ENCODE measurements around the gene SMIM44. TPM values are rescaled to one million over a fixed set of nuclear protein-coding genes. Genes with fewer than 3 reads are reported as not detected.

Gene SMIM44
- total RNA-seq, 1 experiment from 2014 or later: not detected

- peak overlapping the region in 1 of 3 experiments; percentile 40; a peak in 1 of 7 replicates for H3K27ac Mint-ChIP-seq
- H2AFZ ChIP-seq (ENCODE audit: low read length): no peak overlapping the region
Measured at GRCh38 chr19:3465552-3465951, 17.7 kb downstream of the SMIM44 start.

More at GRCh38 chr19:3465552-3465951, 17.7 kb downstream of the SMIM44 start:
- Histone ChIP-seq H4K8ac (replicated peaks; ENCODE audit: insufficient read length, low read depth, low read length) (no peak overlapping the region), H3K4me1 (ENCODE audit: insufficient read depth, low read length) (no peaks in the 10 kb centered on the region), H3K27ac (ENCODE audit: insufficient read length, low read depth, low read length) (no peak overlapping the region), H3K9ac (ENCODE audit: extremely low read depth, insufficient read length, low read length) (no peak overlapping the region), H2BK12ac (ENCODE audit: insufficient read length, low read depth, low read length) (no peak overlapping the region), H3T11ph (ENCODE audit: low read length) (no peak overlapping the region), H2BK5ac (ENCODE audit: insufficient read length, low read length) (no peak overlapping the region), H2BK120ac (ENCODE audit: low read depth, low read length, poor library complexity, severe bottlenecking) (no peak overlapping the region), H3K23ac (ENCODE audit: insufficient read length, low read depth, low read length) (no peak overlapping the region), H2BK20ac (ENCODE audit: low read depth, low read length, poor library complexity, severe bottlenecking) (no peak overlapping the region), H3K9me3 (ENCODE audit: control insufficient read depth, low read depth, low read length) (no peaks in the 10 kb centered on the region), H2BK15ac (ENCODE audit: low read depth, low read length) (no peak overlapping the region), H4K20me1 (ENCODE audit: control insufficient read depth, insufficient read depth, insufficient read length) (no peaks in the 10 kb centered on the region), H3K27me3 (ENCODE audit: insufficient read depth, low read length) (peaks cover 18% of the 10 kb centered on the region), H3K23me2 (ENCODE audit: insufficient read length, low read depth, low read length, poor library complexity, severe bottlenecking) (no peaks in the 10 kb centered on the region), H3K56ac (ENCODE audit: insufficient read length, low read depth, low read length) (no peak overlapping the region), H3K18ac (ENCODE audit: insufficient read length, low read depth, low read length) (no peak overlapping the region), H3K4ac (ENCODE audit: low read depth, low read length) (no peak overlapping the region), H3K4me2 (ENCODE audit: insufficient read depth, insufficient read length, low read length) (no peak overlapping the region), H2AK5ac (ENCODE audit: insufficient read length, low read length) (no peak overlapping the region), H3K79me1 (ENCODE audit: insufficient read depth, low read depth, low read length, poor library complexity, severe bottlenecking) (no peaks in the 10 kb centered on the region), H4K91ac (ENCODE audit: insufficient read length, low read depth, low read length) (no peak overlapping the region), H3K79me2 (ENCODE audit: insufficient read depth, low read length) (no peaks in the 10 kb centered on the region), H3K14ac (ENCODE audit: insufficient read depth, low read length) (no peak overlapping the region), H4K5ac (ENCODE audit: insufficient read length, low read depth, low read length) (no peak overlapping the region)
- Mint-ChIP-seq H3K27me3 (ENCODE audit: low read depth) (peaks cover 95% of the 10 kb centered on the region), H3K4me3 (peak overlapping the region; percentile 10 to 78; a peak in 4 of 5 replicates), H3K36me3 (ENCODE audit: insufficient read depth in 1 of 3, low read depth in 3 of 3) (peaks cover 0 to 4% (median 0%) of the 10 kb centered on the region in 3 experiments; a peak in 2 of 7 replicates), H3K9me3 (peaks cover 11 to 17% of the 10 kb centered on the region in 2 experiments), H3K4me1 (peaks cover 7 to 15% of the 10 kb centered on the region in 2 experiments)
- no peak for TF ChIP-seq CTCF (conservative IDR thresholded peaks at IDR 0.05)
- DNase-seq: no peak
- no CpG with 5 or more reads among the region's 7 CpGs for WGBS (ENCODE audit: extremely low coverage, insufficient read length, low lambda C conversion rate)
